IMR-90 (cell line): ENCODE results near the gene ASTN2.

ENCODE experiments used
- BHLHE40 ChIP-seq: fragments of 150-350 bp; IDR thresholded peaks from 2 replicates; pipeline ENCODE4 v1.6.1; 2016; ENCODE audit warnings: mild to moderate bottlenecking, low read depth, low read length
- CTCF ChIP-seq: conservative IDR thresholded peaks from 2 replicates; pipeline ENCODE4 v1.5.1; 2012; ENCODE audit warnings: mild to moderate bottlenecking, low read depth, low read length, improper control_type of control experiment
- FOS ChIP-seq: fragments of 150-350 bp; IDR thresholded peaks from 2 replicates; pipeline ENCODE4 v1.6.1; 2016; ENCODE audit warnings: low read depth, low read length
- MAFK ChIP-seq: IDR thresholded peaks from 2 replicates; pipeline ENCODE4 v1.6.1; 2012; ENCODE audit warnings: low read depth, low read length, improper control_type of control experiment
- POLR2A ChIP-seq: IDR thresholded peaks from 2 replicates; pipeline ENCODE4 v1.6.1; 2012; ENCODE audit warnings: mild to moderate bottlenecking, low read depth, low read length

DNA sequence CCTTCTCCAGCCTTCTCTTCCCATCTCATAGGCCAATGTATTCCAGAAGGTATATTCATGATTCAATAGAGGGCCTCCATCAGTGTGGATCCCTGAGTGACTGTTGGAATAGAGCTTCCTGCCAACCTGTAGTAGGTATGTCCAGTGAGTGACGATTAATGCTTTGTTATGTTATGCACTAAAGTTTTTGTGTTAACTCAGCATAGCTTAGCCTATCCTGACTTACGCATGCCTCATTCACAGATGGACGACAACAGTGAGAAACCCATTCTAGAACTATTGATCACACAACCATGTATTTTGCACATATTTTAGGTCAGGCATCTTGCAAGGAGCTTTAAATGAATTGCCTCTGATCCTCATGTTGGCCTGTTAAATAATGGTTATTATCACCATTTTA lies 953.2 kb downstream of the ASTN2 start:
- TF ChIP-seq POLR2A (no peak), CTCF (no peak), FOS (no peak), MAFK (no peak), BHLHE40 (no peak)
